GM23338 (cell line): ENCODE data around the gene LST1.

Experiments
- CREB1 ChIP-seq: fragments of 250-450 bp; sonication (Bioruptor Pico); IDR thresholded peaks from 2 replicates; pipeline ENCODE4 v1.5.0; 2020; ENCODE audit warnings: low read depth, mild to moderate bottlenecking, moderate library complexity
- CTCF ChIP-seq, 2 experiments: fragments of 200-600 bp in 1 of 2; sonication (generic) in 1 of 2; conservative IDR thresholded peaks; 2 replicates each; pipeline versions ENCODE4 v1.5.1 to v1.6.1; 2016 to 2017; ENCODE audit warnings: antibody characterized with exemption in 2 of 2, low read depth in 2 of 2, mild to moderate bottlenecking in 2 of 2, moderate library complexity in 1 of 2
- EZH2 ChIP-seq: fragments of 200-600 bp; sonication (generic); IDR thresholded peaks from one replicate; pipeline ENCODE4 v1.8.0; 2017; ENCODE audit warnings: antibody characterized with exemption, mild to moderate bottlenecking, low read depth; ENCODE audit not compliant: unreplicated experiment
- EZH2phosphoT487 ChIP-seq: fragments of 200-600 bp; sonication (generic); IDR thresholded peaks from one replicate; pipeline ENCODE4 v1.8.1; 2018; ENCODE audit warnings: antibody characterized with exemption; ENCODE audit not compliant: unreplicated experiment
- POLR2AphosphoS5 ChIP-seq: IDR thresholded peaks from 2 replicates; pipeline ENCODE4 v1.6.1; 2016; ENCODE audit warnings: antibody characterized with exemption, low read depth
- REST ChIP-seq: IDR thresholded peaks from one replicate; pipeline ENCODE4 v1.6.1; 2018; ENCODE audit warnings: antibody characterized with exemption; ENCODE audit not compliant: unreplicated experiment
- STAT1 ChIP-seq: IDR thresholded peaks from one replicate; pipeline ENCODE4 v1.6.1; 2016; ENCODE audit warnings: antibody characterized with exemption; ENCODE audit not compliant: unreplicated experiment

- TF ChIP-seq CREB1 (CRISPR knock-in tag) (no peak), CTCF (conservative IDR thresholded peaks at IDR 0.05; ENCODE audit: low read depth in 2 of 2) (no peak), STAT1 (no peak), EZH2phosphoT487 (no peak), EZH2 (no peak), POLR2AphosphoS5 (peak; percentile 67), REST (no peak)
Measured at GRCh38 chr6:31620586-31621319, 34.7 kb downstream of the LST1 start, which contains the start of gene PRRC2A.
